ENCODE measurements around the gene TM6SF1.

DNA sequence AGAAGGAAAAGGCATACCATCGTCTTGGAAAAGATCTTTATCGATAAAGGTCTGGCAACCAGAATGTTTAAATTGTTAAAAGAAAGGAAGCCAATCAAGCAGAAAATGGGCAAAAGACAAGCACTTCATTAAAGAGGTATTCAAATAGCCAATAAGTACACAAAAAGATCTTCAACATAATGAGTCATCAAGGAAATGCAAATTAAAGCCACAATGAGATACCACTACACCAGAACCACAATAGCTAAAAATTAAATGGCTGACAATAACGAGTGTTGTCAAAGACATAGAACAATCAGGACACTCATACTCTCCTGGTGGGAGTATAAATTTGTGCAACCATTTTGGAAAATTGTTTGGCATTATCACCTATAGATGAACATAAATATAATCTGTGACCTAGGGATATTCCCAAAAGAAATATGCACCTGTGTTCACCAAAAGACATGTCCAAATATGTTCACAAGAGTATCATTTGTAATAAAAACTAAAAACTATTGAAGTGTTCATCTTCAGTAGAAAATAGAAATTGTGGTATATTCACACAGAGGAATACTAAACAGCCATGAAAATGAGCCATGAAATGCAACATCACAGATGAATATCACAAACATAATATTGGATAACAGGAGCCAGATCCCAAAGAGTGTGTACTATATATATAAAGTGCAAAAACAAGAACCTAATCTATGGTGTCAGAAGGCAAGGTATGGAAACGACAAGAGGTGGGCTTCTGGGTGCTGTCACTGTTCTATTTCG is 26.0 kb upstream of the TM6SF1 start:
- TF ChIP-seq, protein P1, sequence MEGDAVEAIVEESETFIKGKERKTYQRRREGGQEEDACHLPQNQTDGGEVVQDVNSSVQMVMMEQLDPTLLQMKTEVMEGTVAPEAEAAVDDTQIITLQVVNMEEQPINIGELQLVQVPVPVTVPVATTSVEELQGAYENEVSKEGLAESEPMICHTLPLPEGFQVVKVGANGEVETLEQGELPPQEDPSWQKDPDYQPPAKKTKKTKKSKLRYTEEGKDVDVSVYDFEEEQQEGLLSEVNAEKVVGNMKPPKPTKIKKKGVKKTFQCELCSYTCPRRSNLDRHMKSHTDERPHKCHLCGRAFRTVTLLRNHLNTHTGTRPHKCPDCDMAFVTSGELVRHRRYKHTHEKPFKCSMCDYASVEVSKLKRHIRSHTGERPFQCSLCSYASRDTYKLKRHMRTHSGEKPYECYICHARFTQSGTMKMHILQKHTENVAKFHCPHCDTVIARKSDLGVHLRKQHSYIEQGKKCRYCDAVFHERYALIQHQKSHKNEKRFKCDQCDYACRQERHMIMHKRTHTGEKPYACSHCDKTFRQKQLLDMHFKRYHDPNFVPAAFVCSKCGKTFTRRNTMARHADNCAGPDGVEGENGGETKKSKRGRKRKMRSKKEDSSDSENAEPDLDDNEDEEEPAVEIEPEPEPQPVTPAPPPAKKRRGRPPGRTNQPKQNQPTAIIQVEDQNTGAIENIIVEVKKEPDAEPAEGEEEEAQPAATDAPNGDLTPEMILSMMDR (IDR thresholded peaks at IDR 0.05; ENCODE audit: poor library complexity, severe bottlenecking) = no peak
- TF ChIP-seq MXI1 (conservative IDR thresholded peaks at IDR 0.05; ENCODE audit: poor library complexity, severe bottlenecking) (no peak), POLR2AphosphoS5 (IDR thresholded peaks at IDR 0.05) (no peak), REST (IDR thresholded peaks at IDR 0.05; ENCODE audit: borderline replicate concordance) (no peak)
